WERI-Rb-1 (cell line): Measurements from ENCODE around the gene LSAMP.
A peak's percentile ranks its signal among the peaks of the same experiment; 100 is the strongest.

Experiments used
- DNase-seq: peaks from one replicate; pipeline ENCODE4 v3.0.0-alpha.2; 2020
- H3K27ac ChIP-seq: fragments of 250-450 bp; sonication (Bioruptor Pico); 2 replicates; pipeline ENCODE4 v1.5.1; 2020; ENCODE audit warnings: mild to moderate bottlenecking, moderate library complexity
- H3K27me3 ChIP-seq: fragments of 250-450 bp; sonication (Bioruptor Pico); 2 replicates; pipeline ENCODE4 v1.5.1; 2021; ENCODE audit warnings: mild to moderate bottlenecking, low read depth, moderate library complexity; ENCODE audit not compliant: insufficient read depth, severe bottlenecking
- H3K36me3 ChIP-seq: fragments of 250-450 bp; sonication (Bioruptor Pico); 2 replicates; pipeline ENCODE4 v1.5.1; 2020; ENCODE audit warnings: mild to moderate bottlenecking, moderate library complexity
- H3K4me3 ChIP-seq: 2 replicates; pipeline ENCODE4 v1.5.1; 2011; ENCODE audit warnings: low read depth, mild to moderate bottlenecking, control low read depth, low read length
- H3K9me3 ChIP-seq: fragments of 250-450 bp; sonication (Bioruptor Pico); 2 replicates; pipeline ENCODE4 v1.5.1; 2021; ENCODE audit warnings: mild to moderate bottlenecking, moderate library complexity; ENCODE audit not compliant: severe bottlenecking
- TF ChIP-seq, protein P1 (sequence below): IDR thresholded peaks from 2 replicates; pipeline ENCODE4 v1.5.1; 2011; ENCODE audit warnings: low read depth, mild to moderate bottlenecking, control low read depth, inconsistent platforms, low read length

LSAMP gene

DNA sequence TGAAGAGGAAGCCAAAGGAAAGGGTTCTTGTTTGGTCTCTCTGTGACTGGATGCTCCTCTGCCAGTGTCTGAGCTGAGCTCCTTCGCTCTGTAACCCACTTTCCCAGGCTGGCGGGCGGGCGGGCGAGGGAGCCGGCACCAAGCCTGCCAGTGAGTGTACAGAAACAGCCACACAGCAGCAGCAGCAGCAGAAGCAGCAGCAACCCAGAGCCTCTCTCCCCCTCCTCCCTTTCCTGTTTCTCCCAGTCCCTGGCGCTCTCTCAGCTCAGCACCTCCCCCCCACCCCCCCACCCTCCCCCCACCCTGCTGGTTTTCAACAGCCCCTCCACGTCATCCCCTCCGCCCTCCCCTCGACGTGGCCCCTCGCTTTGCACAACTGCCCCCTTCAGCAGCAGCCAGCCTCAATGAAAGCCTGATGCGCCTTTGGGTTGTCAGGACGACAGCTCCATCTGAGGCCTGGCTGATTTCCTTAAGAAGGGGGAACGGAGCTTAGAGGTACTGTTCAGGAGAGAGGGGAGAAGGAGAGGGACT is at the start of gene LSAMP:
Gene LSAMP, minus strand, starts transcription at position 177 of the 531 bp plus-strand sequence.
- TF ChIP-seq, protein P1, sequence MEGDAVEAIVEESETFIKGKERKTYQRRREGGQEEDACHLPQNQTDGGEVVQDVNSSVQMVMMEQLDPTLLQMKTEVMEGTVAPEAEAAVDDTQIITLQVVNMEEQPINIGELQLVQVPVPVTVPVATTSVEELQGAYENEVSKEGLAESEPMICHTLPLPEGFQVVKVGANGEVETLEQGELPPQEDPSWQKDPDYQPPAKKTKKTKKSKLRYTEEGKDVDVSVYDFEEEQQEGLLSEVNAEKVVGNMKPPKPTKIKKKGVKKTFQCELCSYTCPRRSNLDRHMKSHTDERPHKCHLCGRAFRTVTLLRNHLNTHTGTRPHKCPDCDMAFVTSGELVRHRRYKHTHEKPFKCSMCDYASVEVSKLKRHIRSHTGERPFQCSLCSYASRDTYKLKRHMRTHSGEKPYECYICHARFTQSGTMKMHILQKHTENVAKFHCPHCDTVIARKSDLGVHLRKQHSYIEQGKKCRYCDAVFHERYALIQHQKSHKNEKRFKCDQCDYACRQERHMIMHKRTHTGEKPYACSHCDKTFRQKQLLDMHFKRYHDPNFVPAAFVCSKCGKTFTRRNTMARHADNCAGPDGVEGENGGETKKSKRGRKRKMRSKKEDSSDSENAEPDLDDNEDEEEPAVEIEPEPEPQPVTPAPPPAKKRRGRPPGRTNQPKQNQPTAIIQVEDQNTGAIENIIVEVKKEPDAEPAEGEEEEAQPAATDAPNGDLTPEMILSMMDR: no peak
- DNase-seq: peak; percentile 27
- Histone ChIP-seq H3K27ac (no peak within 1 kb of the TSS), H3K27me3 (peaks cover 30% of the 10 kb centered on the region), H3K4me3 (peak within 1 kb of the TSS; percentile 35), H3K9me3 (no peaks in the 10 kb centered on the region), H3K36me3 (no peaks in the 10 kb centered on the region)

- H3K9me3 ChIP-seq: no peaks in the 10 kb centered on the region
- H3K4me3 ChIP-seq: no peak overlapping the region
- peaks cover 2% of the 10 kb centered on the region for H3K27me3 ChIP-seq
- H3K27ac ChIP-seq: no peak overlapping the region
- H3K36me3 ChIP-seq: no peaks in the 10 kb centered on the region
- DNase-seq: no peak
- TF ChIP-seq, protein P1: no peak
Measured at GRCh38 chr3:116492379-116492778, 47.1 kb upstream of the LSAMP start.

DNA sequence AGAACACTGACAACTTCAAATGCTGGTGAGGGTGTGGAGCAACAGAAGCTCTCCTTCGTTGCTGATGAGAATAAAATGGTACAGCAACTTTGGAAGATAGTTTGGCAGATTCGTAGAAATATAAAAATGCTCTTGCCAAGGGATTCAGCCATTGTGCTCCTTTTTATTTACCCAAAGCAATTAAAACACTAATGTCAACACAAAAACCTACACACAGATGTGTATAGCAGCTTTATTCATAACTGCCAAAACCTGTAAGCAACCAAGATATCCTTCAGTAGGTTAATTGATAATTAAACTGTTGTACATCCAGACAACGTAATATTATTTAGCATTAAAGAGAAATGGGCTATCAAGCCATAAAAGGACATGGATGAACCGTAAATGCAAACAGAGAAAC is 37.8 kb upstream of the LSAMP start:
- Histone ChIP-seq H3K27me3 (peaks cover 12% of the 10 kb centered on the region), H3K4me3 (no peak overlapping the region), H3K36me3 (no peaks in the 10 kb centered on the region), H3K9me3 (no peaks in the 10 kb centered on the region), H3K27ac (no peak overlapping the region)
- TF ChIP-seq, protein P1: no peak
- DNase-seq: no peak

DNA sequence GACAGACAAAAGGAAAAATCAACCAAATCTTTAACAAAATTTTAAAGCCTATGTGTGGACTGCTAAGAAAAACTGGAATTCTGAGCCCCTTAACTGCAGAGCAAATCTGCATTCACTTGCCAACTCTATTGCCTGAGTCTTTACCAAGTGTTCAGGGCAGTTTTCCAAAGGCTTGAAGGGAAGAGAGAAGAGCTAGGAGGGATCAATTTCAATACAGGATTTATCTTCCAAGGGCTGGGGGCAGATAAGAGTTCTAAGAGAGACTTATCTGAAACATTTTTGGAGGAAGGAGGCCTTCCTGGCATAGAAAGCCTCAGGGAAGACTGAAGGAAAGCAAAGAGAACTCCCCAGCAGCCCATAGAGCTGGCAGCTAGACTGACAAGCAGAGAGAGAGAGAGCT is 31.4 kb upstream of the LSAMP start:
- TF ChIP-seq, protein P1: no peak
- no peak overlapping the region for H3K4me3 ChIP-seq
- H3K9me3 ChIP-seq: no peaks in the 10 kb centered on the region
- H3K36me3 ChIP-seq: no peaks in the 10 kb centered on the region
- DNase-seq: no peak
- peaks cover 3% of the 10 kb centered on the region for H3K27me3 ChIP-seq
- no peak overlapping the region for H3K27ac ChIP-seq

GRCh38 chr3:116474801-116475200 is 29.5 kb upstream of the LSAMP start:
- H3K9me3 ChIP-seq: no peaks in the 10 kb centered on the region
- DNase-seq: no peak
- no peaks in the 10 kb centered on the region for H3K36me3 ChIP-seq
- no peak overlapping the region for H3K27ac ChIP-seq
- TF ChIP-seq, protein P1: no peak
- no peak overlapping the region for H3K4me3 ChIP-seq
- peaks cover 3% of the 10 kb centered on the region for H3K27me3 ChIP-seq

DNA sequence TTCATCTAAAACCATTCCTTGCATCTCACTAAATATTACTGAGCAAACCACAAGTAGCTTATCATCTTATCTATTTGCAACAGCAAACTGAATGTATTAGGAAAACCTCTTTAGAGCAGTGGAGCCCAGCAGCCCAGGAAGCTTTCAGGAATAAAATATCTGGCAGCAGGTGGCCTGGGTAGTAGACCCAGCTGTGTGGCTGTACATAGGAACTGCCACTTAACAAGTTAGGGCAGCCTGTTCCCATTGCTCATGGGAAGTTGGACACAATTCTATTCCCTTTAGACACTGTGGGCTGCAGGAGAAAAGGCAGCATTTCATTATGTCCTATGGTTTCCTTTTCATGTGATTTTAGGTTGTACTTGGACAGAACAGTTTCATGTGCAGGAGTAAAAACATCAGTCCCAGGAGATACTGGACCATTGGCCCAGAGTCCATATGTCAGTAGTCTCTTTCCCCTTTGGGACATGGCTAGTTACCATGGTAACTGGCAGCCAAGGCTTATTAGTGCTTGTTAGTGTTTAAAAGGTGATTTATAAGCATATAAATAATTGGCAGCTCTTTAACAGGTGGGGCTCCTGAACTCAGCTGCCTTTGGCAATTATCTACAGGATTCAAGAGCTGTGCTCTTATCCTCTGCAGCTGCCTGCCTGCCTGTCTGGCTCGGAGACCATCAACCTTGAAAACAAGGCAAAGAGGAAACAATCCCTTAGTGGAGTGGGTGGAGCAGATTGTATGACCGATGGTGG is 28.9 kb upstream of the LSAMP start:
- Histone ChIP-seq H3K27ac (no peak overlapping the region), H3K27me3 (peaks cover 5% of the 10 kb centered on the region), H3K4me3 (no peak overlapping the region), H3K36me3 (no peaks in the 10 kb centered on the region), H3K9me3 (no peaks in the 10 kb centered on the region)
- DNase-seq: peak; percentile 16
- TF ChIP-seq, protein P1: no peak
